SK-N-SH (cell line): ENCODE data around the gene ME3.

Experiments used
- TF ChIP-seq, protein P1 (sequence below): fragments of 200-600 bp; sonication (generic); IDR thresholded peaks from 2 replicates; pipeline ENCODE4 v1.6.1; 2017; ENCODE audit warnings: antibody characterized with exemption, mild to moderate bottlenecking, moderate library complexity
- TF ChIP-seq, protein P2 (sequence below): IDR thresholded peaks from 2 replicates; pipeline ENCODE4 v1.4.0; 2012; ENCODE audit warnings: low read depth, borderline replicate concordance

GRCh38 chr11:86468169-86468568 lies 204.2 kb downstream of the ME3 start:
- TF ChIP-seq, protein P1, sequence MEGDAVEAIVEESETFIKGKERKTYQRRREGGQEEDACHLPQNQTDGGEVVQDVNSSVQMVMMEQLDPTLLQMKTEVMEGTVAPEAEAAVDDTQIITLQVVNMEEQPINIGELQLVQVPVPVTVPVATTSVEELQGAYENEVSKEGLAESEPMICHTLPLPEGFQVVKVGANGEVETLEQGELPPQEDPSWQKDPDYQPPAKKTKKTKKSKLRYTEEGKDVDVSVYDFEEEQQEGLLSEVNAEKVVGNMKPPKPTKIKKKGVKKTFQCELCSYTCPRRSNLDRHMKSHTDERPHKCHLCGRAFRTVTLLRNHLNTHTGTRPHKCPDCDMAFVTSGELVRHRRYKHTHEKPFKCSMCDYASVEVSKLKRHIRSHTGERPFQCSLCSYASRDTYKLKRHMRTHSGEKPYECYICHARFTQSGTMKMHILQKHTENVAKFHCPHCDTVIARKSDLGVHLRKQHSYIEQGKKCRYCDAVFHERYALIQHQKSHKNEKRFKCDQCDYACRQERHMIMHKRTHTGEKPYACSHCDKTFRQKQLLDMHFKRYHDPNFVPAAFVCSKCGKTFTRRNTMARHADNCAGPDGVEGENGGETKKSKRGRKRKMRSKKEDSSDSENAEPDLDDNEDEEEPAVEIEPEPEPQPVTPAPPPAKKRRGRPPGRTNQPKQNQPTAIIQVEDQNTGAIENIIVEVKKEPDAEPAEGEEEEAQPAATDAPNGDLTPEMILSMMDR = no peak
- TF ChIP-seq, protein P2, sequence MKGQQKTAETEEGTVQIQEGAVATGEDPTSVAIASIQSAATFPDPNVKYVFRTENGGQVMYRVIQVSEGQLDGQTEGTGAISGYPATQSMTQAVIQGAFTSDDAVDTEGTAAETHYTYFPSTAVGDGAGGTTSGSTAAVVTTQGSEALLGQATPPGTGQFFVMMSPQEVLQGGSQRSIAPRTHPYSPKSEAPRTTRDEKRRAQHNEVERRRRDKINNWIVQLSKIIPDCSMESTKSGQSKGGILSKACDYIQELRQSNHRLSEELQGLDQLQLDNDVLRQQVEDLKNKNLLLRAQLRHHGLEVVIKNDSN = no peak
